ENCODE measurements around the gene XAGE1A. TPM values are rescaled to one million over a fixed set of nuclear protein-coding genes. Genes with fewer than 3 reads are reported as not detected.
"Not testable (repeated sequence)": the region's sequence is repeated elsewhere in the genome, so short reads cannot be mapped to it uniquely, and the experiment has no call there.

Gene XAGE1A
- total RNA-seq, 1 experiment from 2014 or later = not detected

DNA sequence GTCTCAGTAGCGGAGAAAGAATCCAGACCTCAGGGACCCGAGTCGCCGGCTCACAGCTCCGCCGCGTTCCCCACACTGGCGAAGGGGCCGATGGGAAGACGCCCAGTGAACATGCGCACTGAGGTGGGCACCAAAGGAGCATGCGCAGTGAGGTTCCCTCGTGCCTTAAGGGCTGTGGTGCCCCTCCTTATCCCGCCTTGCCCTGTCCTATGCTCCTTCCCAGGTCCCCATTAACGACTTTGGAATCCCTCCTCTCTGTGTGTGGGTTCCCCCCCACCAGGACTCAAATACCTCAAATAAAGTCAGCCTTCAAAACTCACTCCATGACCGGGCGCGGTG is 21.3 kb downstream of the XAGE1A start, which contains the start of gene XAGE1B:
XAGE1B (minus strand) TSS at position 77 of the 339 bp plus-strand sequence. CDS start 1,536 bp downstream, outside the sequence.
- H3K36me3 Mint-ChIP-seq (ENCODE audit: insufficient read depth, unreplicated experiment); BruUV-seq (replicated peaks); POLR2A ChIA-PET; H3K27ac Mint-ChIP-seq (ENCODE audit: unreplicated experiment); H3K4me3 Mint-ChIP-seq (ENCODE audit: unreplicated experiment); H3K4me3 ChIP-seq (ENCODE audit: low read depth, low read length); H3K4me1 Mint-ChIP-seq (ENCODE audit: low read depth, unreplicated experiment); H3K9me3 ChIP-seq; H3K36me3 ChIP-seq (ENCODE audit: control insufficient read depth, insufficient read depth, low read length); H3K27me3 ChIP-seq (replicated peaks; ENCODE audit: control insufficient read depth, insufficient read depth, low read length); H3K9me3 Mint-ChIP-seq (ENCODE audit: unreplicated experiment); H3K4me1 ChIP-seq; intact Hi-C loops (cut with micrococcal nuclease; ENCODE audit: unreplicated experiment); CTCF ChIA-PET; DNase-seq; H3K27me3 Mint-ChIP-seq (ENCODE audit: insufficient read depth, unreplicated experiment): not testable (repeated sequence)

DNA sequence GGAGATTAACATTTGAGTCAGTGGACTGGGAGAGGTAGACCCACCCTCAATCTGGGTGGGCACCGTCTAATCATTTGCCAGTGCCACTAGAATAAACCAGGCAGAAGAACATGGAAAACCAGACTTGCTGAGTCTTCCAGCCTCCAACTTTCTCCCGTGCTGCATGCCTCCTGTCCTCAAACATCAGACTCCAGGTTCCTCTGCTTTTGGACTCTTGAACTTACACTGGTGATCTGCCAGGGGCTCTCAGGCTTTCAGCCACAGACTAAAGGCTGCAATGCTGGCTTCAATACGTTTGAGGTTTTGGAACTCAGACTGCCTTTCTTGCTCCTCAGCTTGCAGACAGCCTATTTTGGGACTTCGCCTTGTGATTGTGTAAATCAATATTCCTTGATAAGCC is 45.4 kb downstream of the XAGE1A start:
- H3K4me1 Mint-ChIP-seq (ENCODE audit: low read depth, unreplicated experiment); H3K36me3 Mint-ChIP-seq (ENCODE audit: insufficient read depth, unreplicated experiment); H3K4me1 ChIP-seq; H3K27ac Mint-ChIP-seq (ENCODE audit: unreplicated experiment); H3K27me3 Mint-ChIP-seq (ENCODE audit: insufficient read depth, unreplicated experiment); H3K4me3 Mint-ChIP-seq (ENCODE audit: unreplicated experiment); BruUV-seq (replicated peaks); H3K4me3 ChIP-seq (ENCODE audit: low read depth, low read length); DNase-seq; H3K9me3 ChIP-seq; POLR2A ChIA-PET; H3K9me3 Mint-ChIP-seq (ENCODE audit: unreplicated experiment); H3K36me3 ChIP-seq (ENCODE audit: control insufficient read depth, insufficient read depth, low read length); CTCF ChIA-PET; intact Hi-C loops (cut with micrococcal nuclease; ENCODE audit: unreplicated experiment); H3K27me3 ChIP-seq (replicated peaks; ENCODE audit: control insufficient read depth, insufficient read depth, low read length): not testable (repeated sequence)

DNA sequence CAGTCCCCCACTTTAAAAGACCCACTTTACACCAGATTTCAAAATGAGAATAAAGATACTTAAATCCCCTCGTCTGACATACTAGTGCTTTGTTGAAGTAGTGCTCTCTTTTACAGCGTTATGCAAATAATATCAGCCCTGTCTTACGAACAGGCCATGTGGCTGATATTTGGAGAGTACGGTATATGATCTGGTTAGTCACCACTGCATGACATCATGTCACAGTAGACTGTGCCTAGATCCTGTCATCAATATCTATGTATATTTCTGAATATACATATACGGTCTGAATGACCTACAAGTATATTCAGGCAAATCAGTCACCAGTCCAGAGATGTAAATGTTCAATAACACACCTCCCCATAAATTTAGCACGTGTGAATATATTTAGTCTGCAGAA is 46.7 kb downstream of the XAGE1A start:
- CTCF ChIA-PET = no interaction called here

GRCh38 chrX:52544147-52544840 is 48.7 kb downstream of the XAGE1A start:
- POLR2A ChIA-PET = no interaction called here
- no peaks in the 10 kb centered on the region for H3K27me3 Mint-ChIP-seq (ENCODE audit: insufficient read depth, unreplicated experiment)
- CTCF ChIA-PET = no interaction called here

More for the DNA sequence above, 46.7 kb downstream of the XAGE1A start:
- Mint-ChIP-seq H3K27ac (ENCODE audit: unreplicated experiment) (no peak overlapping the region), H3K9me3 (ENCODE audit: unreplicated experiment) (no peaks in the 10 kb centered on the region), H3K36me3 (ENCODE audit: insufficient read depth, unreplicated experiment) (no peaks in the 10 kb centered on the region), H3K4me3 (ENCODE audit: unreplicated experiment) (no peak overlapping the region), H3K4me1 (ENCODE audit: low read depth, unreplicated experiment) (no peaks in the 10 kb centered on the region), H3K27me3 (ENCODE audit: insufficient read depth, unreplicated experiment) (no peaks in the 10 kb centered on the region)
- no peaks in the 10 kb centered on the region for H3K27me3 ChIP-seq (replicated peaks; ENCODE audit: control insufficient read depth, insufficient read depth, low read length)
- no peaks in the 10 kb centered on the region for H3K9me3 ChIP-seq
- no peak overlapping the region for H3K4me3 ChIP-seq (ENCODE audit: low read depth, low read length)
- no peak for DNase-seq
- H3K4me1 ChIP-seq = no peaks in the 10 kb centered on the region
- BruUV-seq (replicated peaks) = no TSS peak
- no peak for TF ChIP-seq CTCF (IDR thresholded peaks at IDR 0.05; ENCODE audit: insufficient read depth in 1 of 2, low read depth in 1 of 2, low read length in 1 of 2, severe bottlenecking in 1 of 2, unreplicated experiment in 1 of 2)
- POLR2A ChIA-PET = no interaction called here
- H3K36me3 ChIP-seq (ENCODE audit: control insufficient read depth, insufficient read depth, low read length) = no peaks in the 10 kb centered on the region
- intact Hi-C loops (cut with micrococcal nuclease; ENCODE audit: unreplicated experiment) = no loop called here

GRCh38 chrX:52548769-52549168 is 53.2 kb downstream of the XAGE1A start:
- H3K4me1 Mint-ChIP-seq (ENCODE audit: low read depth, unreplicated experiment); H3K27ac Mint-ChIP-seq (ENCODE audit: unreplicated experiment); H3K4me1 ChIP-seq; intact Hi-C loops (cut with micrococcal nuclease; ENCODE audit: unreplicated experiment); POLR2A ChIA-PET; H3K36me3 ChIP-seq (ENCODE audit: control insufficient read depth, insufficient read depth, low read length); H3K9me3 Mint-ChIP-seq (ENCODE audit: unreplicated experiment); DNase-seq; H3K9me3 ChIP-seq; H3K4me3 Mint-ChIP-seq (ENCODE audit: unreplicated experiment); CTCF ChIA-PET; H3K27me3 Mint-ChIP-seq (ENCODE audit: insufficient read depth, unreplicated experiment); H3K4me3 ChIP-seq (ENCODE audit: low read depth, low read length); BruUV-seq (replicated peaks); H3K36me3 Mint-ChIP-seq (ENCODE audit: insufficient read depth, unreplicated experiment); H3K27me3 ChIP-seq (replicated peaks; ENCODE audit: control insufficient read depth, insufficient read depth, low read length): not testable (repeated sequence)

More at GRCh38 chrX:52544147-52544840, 48.7 kb downstream of the XAGE1A start:
- no peak overlapping the region for H3K4me3 ChIP-seq (ENCODE audit: low read depth, low read length)
- no peaks in the 10 kb centered on the region for H3K4me1 ChIP-seq
- no peaks in the 10 kb centered on the region for H3K36me3 Mint-ChIP-seq (ENCODE audit: insufficient read depth, unreplicated experiment)
- H3K9me3 Mint-ChIP-seq (ENCODE audit: unreplicated experiment) = no peaks in the 10 kb centered on the region
- H3K36me3 ChIP-seq (ENCODE audit: control insufficient read depth, insufficient read depth, low read length) = no peaks in the 10 kb centered on the region
- H3K4me1 Mint-ChIP-seq (ENCODE audit: low read depth, unreplicated experiment) = no peaks in the 10 kb centered on the region
- no peaks in the 10 kb centered on the region for H3K27me3 ChIP-seq (replicated peaks; ENCODE audit: control insufficient read depth, insufficient read depth, low read length)
- H3K4me3 Mint-ChIP-seq (ENCODE audit: unreplicated experiment) = no peak overlapping the region
- H3K27ac Mint-ChIP-seq (ENCODE audit: unreplicated experiment) = no peak overlapping the region
- no peak for DNase-seq
- H3K9me3 ChIP-seq = no peaks in the 10 kb centered on the region
- no TSS peak for BruUV-seq (replicated peaks)
- TF ChIP-seq CTCF (IDR thresholded peaks at IDR 0.05; ENCODE audit: insufficient read depth in 1 of 2, low read depth in 1 of 2, low read length in 1 of 2, severe bottlenecking in 1 of 2, unreplicated experiment in 1 of 2) = no peak
- intact Hi-C loops (cut with micrococcal nuclease; ENCODE audit: unreplicated experiment) = no loop called here

Data from Caco-2 (cell line).